Mesenchymal stem cell (in vitro differentiated cells and primary cell): Measurements from ENCODE around the gene PRC1. TPM values are rescaled to one million over a fixed set of nuclear protein-coding genes. Genes with fewer than 3 reads are reported as not detected.
A peak's percentile ranks its signal among the peaks of the same experiment; 100 is the strongest.

Experiments used
- DNase-seq: peaks from one replicate; pipeline ENCODE4 v3.0.0-alpha.2; 2013
- H2AFZ ChIP-seq: one replicate; pipeline ENCODE4 v1.6.1; 2013; ENCODE audit warnings: low read depth, mild to moderate bottlenecking, control low read depth, inconsistent platforms, low read length, moderate library complexity
- H2AK5ac ChIP-seq: 2 replicates; pipeline ENCODE4 v1.6.1; 2013; ENCODE audit warnings: low read length, moderate library complexity, mild to moderate bottlenecking, inconsistent platforms; ENCODE audit not compliant: severe bottlenecking
- H2BK120ac ChIP-seq: one replicate; pipeline ENCODE4 v1.6.1; 2013; ENCODE audit warnings: low read depth, mild to moderate bottlenecking, inconsistent platforms, low read length, moderate library complexity
- H2BK12ac ChIP-seq, 2 experiments: one replicate each; pipeline ENCODE4 v1.6.1; 2013; ENCODE audit warnings: inconsistent platforms in 2 of 2, low read length in 2 of 2, mild to moderate bottlenecking in 2 of 2, moderate library complexity in 2 of 2, control low read depth in 1 of 2
- H2BK15ac ChIP-seq: one replicate; pipeline ENCODE4 v1.6.1; 2013; ENCODE audit warnings: mild to moderate bottlenecking, low read depth, inconsistent platforms; ENCODE audit not compliant: poor library complexity, severe bottlenecking
- H2BK5ac ChIP-seq: 2 replicates; pipeline ENCODE4 v1.6.1; 2013; ENCODE audit warnings: low read depth, mild to moderate bottlenecking, low read length, control low read depth, inconsistent platforms; ENCODE audit not compliant: poor library complexity, severe bottlenecking
- H3K14ac ChIP-seq, 2 experiments: one replicate each; pipeline ENCODE4 v1.6.1; 2013; ENCODE audit warnings: inconsistent platforms in 2 of 2, low read length in 2 of 2, control low read depth in 1 of 2, mild to moderate bottlenecking in 1 of 2, moderate library complexity in 1 of 2
- H3K18ac ChIP-seq, 2 experiments: one replicate each; pipeline ENCODE4 v1.6.1; 2013; ENCODE audit warnings: inconsistent platforms in 2 of 2, low read length in 2 of 2, control low read depth in 1 of 2, low read depth in 1 of 2, mild to moderate bottlenecking in 1 of 2
- H3K23ac ChIP-seq, 2 experiments: one replicate each; pipeline ENCODE4 v1.6.1; 2013; ENCODE audit warnings: inconsistent platforms in 2 of 2, low read length in 2 of 2, mild to moderate bottlenecking in 2 of 2, moderate library complexity in 2 of 2, control low read depth in 1 of 2
- H3K27ac ChIP-seq: 2 replicates; pipeline ENCODE4 v1.5.1; 2013; ENCODE audit warnings: mild to moderate bottlenecking, moderate library complexity, low read length, control low read depth, inconsistent platforms; ENCODE audit not compliant: poor library complexity, severe bottlenecking
- H3K27me3 ChIP-seq, 2 experiments: 2 replicates each; pipeline versions ENCODE4 v1.6.1 to v1.7.0; 2013; ENCODE audit warnings: low read length in 2 of 2, mild to moderate bottlenecking in 2 of 2, moderate library complexity in 2 of 2, control low read depth in 1 of 2, inconsistent platforms in 1 of 2; ENCODE audit not compliant: control insufficient read depth in 1 of 2, insufficient read depth in 1 of 2
- H3K36me3 ChIP-seq, 2 experiments: 2 replicates each; pipeline versions ENCODE4 v1.6.1 to v1.7.0; 2013; ENCODE audit warnings: low read length in 2 of 2, control low read depth in 1 of 2, inconsistent platforms in 1 of 2, low read depth in 1 of 2, mild to moderate bottlenecking in 1 of 2; ENCODE audit not compliant: insufficient read depth in 2 of 2, control insufficient read depth in 1 of 2
- H3K4ac ChIP-seq, 2 experiments: one replicate each; pipeline ENCODE4 v1.6.1; 2013; ENCODE audit warnings: inconsistent platforms in 2 of 2, low read length in 2 of 2, mild to moderate bottlenecking in 2 of 2, moderate library complexity in 2 of 2, control low read depth in 1 of 2, low read depth in 1 of 2
- H3K4me1 ChIP-seq: 2 replicates; pipeline ENCODE4 v1.6.1; 2013; ENCODE audit warnings: low read depth, low read length, control low read depth; ENCODE audit not compliant: control insufficient read depth, insufficient read depth
- H3K4me2 ChIP-seq: 2 replicates; pipeline ENCODE4 v1.6.1; 2013; ENCODE audit warnings: low read length, mild to moderate bottlenecking, inconsistent platforms; ENCODE audit not compliant: poor library complexity, severe bottlenecking
- H3K4me3 ChIP-seq, 2 experiments: 2 replicates each; pipeline versions ENCODE4 v1.5.1 to v1.7.0; 2013; ENCODE audit warnings: low read length in 2 of 2, mild to moderate bottlenecking in 2 of 2, control low read depth in 1 of 2, low read depth in 1 of 2; ENCODE audit not compliant: insufficient read depth in 1 of 2
- H3K79me1 ChIP-seq: replicated peaks from 2 replicates; pipeline ENCODE4 v1.6.1; 2013; ENCODE audit warnings: mild to moderate bottlenecking, control low read depth, low read length, inconsistent platforms; ENCODE audit not compliant: poor library complexity, severe bottlenecking
- H3K9ac ChIP-seq: 2 replicates; pipeline ENCODE4 v1.7.0; 2013; ENCODE audit warnings: mild to moderate bottlenecking, low read length, moderate library complexity
- H3K9me3 ChIP-seq: 2 replicates; pipeline ENCODE4 v1.7.0; 2013; ENCODE audit warnings: mild to moderate bottlenecking, low read length; ENCODE audit not compliant: control insufficient read depth
- H4K8ac ChIP-seq: one replicate; pipeline ENCODE4 v1.6.1; 2013; ENCODE audit warnings: inconsistent platforms, mild to moderate bottlenecking, low read length, moderate library complexity
- H4K91ac ChIP-seq: one replicate; pipeline ENCODE4 v1.6.1; 2013; ENCODE audit warnings: mild to moderate bottlenecking, low read length, inconsistent platforms
- WGBS: methylation state at CpG from one replicate; pipeline ENCODE4 v1.1.7; 2013; ENCODE audit warnings: mixed read lengths; 5-methylcytosine and 5-hydroxymethylcytosine counted together
- small RNA-seq: library from polyadenylated mRNA; stranded (forward); fragments of <200 nt; extraction: miRNeasy Mini kit (QIAGEN cat#:217004); gene quantifications from one replicate; pipeline ENCODE3, GENCODE V24; 2013; ENCODE audit warnings: low read depth

PRC1 gene

GRCh38 chr15:90917569-90917968 lies 76.8 kb downstream of the PRC1 start:
- Histone ChIP-seq H3K9ac (no peak overlapping the region), H2BK5ac (no peak overlapping the region), H3K23ac (no peak overlapping the region), H2BK15ac (no peak overlapping the region), H3K9me3 (no peaks in the 10 kb centered on the region), H3K4me3 (no peak overlapping the region), H3K4ac (no peak overlapping the region), H2AFZ (no peak overlapping the region), H3K14ac (no peak overlapping the region), H2BK12ac (peak overlapping the region in 1 of 2 experiments; percentile 9), H3K4me1 (peaks cover 17% of the 10 kb centered on the region), H3K27me3 (no peaks in the 10 kb centered on the region), H3K27ac (no peak overlapping the region), H4K8ac (no peak overlapping the region), H3K4me2 (no peak overlapping the region), H2AK5ac (no peak overlapping the region), H4K91ac (no peak overlapping the region), H3K36me3 (peaks cover 56 to 86% of the 10 kb centered on the region in 2 experiments), H3K79me1 (no peaks in the 10 kb centered on the region), H2BK120ac (no peak overlapping the region), H3K18ac (no peak overlapping the region)
- DNase-seq, result no peak
- WGBS, result 98% methylated on average over 12 of the region's 12 CpGs

GRCh38 chr15:90916461-90916860 lies 77.9 kb downstream of the PRC1 start:
- Histone ChIP-seq H2BK120ac (no peak overlapping the region), H2BK5ac (no peak overlapping the region), H4K91ac (no peak overlapping the region), H3K27me3 (no peaks in the 10 kb centered on the region), H3K9ac (no peak overlapping the region), H3K36me3 (peaks cover 66 to 97% of the 10 kb centered on the region in 2 experiments), H3K4me1 (peaks cover 17% of the 10 kb centered on the region), H3K4me3 (no peak overlapping the region), H3K4ac (no peak overlapping the region), H2BK12ac (peak overlapping the region in 1 of 2 experiments; percentile 79), H3K4me2 (no peak overlapping the region), H3K18ac (peak overlapping the region in 1 of 2 experiments; percentile 81), H3K79me1 (no peaks in the 10 kb centered on the region), H2BK15ac (no peak overlapping the region), H2AK5ac (no peak overlapping the region), H3K27ac (no peak overlapping the region), H3K9me3 (no peaks in the 10 kb centered on the region), H3K14ac (no peak overlapping the region), H2AFZ (no peak overlapping the region), H3K23ac (no peak overlapping the region), H4K8ac (peak overlapping the region; percentile 33)
- DNase-seq, result no peak
- 95% methylated on average over 11 of the region's 11 CpGs for WGBS

Small RNAs within 50 kb of the gene (small RNA-seq; reads per million reads assigned to genes)
- gene RF00019, result not detected
